Measurements from ENCODE around the gene TRIM10. TPM values are rescaled to one million over a fixed set of nuclear protein-coding genes. Genes with fewer than 3 reads are reported as not detected.

The TRIM10 gene
- total and polyA plus RNA-seq, 10 of the 15 experiments (the other 5 are each of a cell fraction or from before 2014, with no cell fraction given), result 0.01 TPM; not detected in 9

- peak; percentile 27 for TF ChIP-seq MEF2B (IDR thresholded peaks at IDR 0.05; ENCODE audit: partially characterized antibody, poor library complexity, severe bottlenecking)
Measured at GRCh38 chr6:30147096-30147495, 13.9 kb downstream of the TRIM10 start (continued).

- WGBS (ENCODE audit: insufficient coverage, insufficient replicate concordance, low lambda C conversion rate, missing lambda C conversion rate), result 28% methylated on average over 7 of the region's 7 CpGs
- in situ Hi-C loops (cut with MboI), result no loop called here
- no peaks in the 10 kb centered on the region for H3K36me3 ChIP-seq (ENCODE audit: control insufficient read depth in 2 of 2, insufficient read depth in 2 of 2, low read length in 1 of 2)
- ChIA-PET RAD21 (ENCODE audit: unreplicated experiment) (no interaction called here), POLR2A (no interaction called here), SMC1A (ENCODE audit: uncharacterized antibody, unreplicated experiment) (no interaction called here), CTCF (interaction anchor here (1.2 to 3.8 kb wide), 2 partner anchors 15 to 41 kb away, joined by 3 to 28 read pairs; no protein-coding TSS in a partner anchor)
- no peaks in the 10 kb centered on the region for H3K9me3 ChIP-seq (replicated peaks; ENCODE audit: control insufficient read depth, insufficient read depth, low read length)
- H3K27ac ChIP-seq (ENCODE audit: control insufficient read depth, insufficient read depth), result no peak overlapping the region
- BruUV-seq (replicated peaks), result no TSS peak
- no peak overlapping the region for H3K4me2 ChIP-seq (ENCODE audit: control insufficient read depth, insufficient read depth)
- no peaks in the 10 kb centered on the region; the same call in 1 of the 2 replicates for H3K4me1 ChIP-seq (ENCODE audit: control insufficient read depth, insufficient read depth, low read length)
- DNase-seq (ENCODE audit: low read depth, low spot score) (no peak), ATAC-seq (no peak), FAIRE-seq (no peak)
- no peaks in the 10 kb centered on the region for H4K20me1 ChIP-seq (ENCODE audit: control insufficient read depth, insufficient read depth)
- TF ChIP-seq TCF3 (IDR thresholded peaks at IDR 0.05; ENCODE audit: borderline replicate concordance, insufficient read depth, low read depth, low read length) (no peak), E2F8 (IDR thresholded peaks at IDR 0.05; ENCODE audit: low read depth, partially characterized antibody) (no peak), CREB1 (IDR thresholded peaks at IDR 0.05; ENCODE audit: low read depth) (no peak), ZBTB33 (IDR thresholded peaks at IDR 0.05) (no peak), MEF2A (IDR thresholded peaks at IDR 0.05; ENCODE audit: insufficient read depth, low read depth, low read length) (no peak)
- H3K4me3 ChIP-seq, result no peak overlapping the region
- no peak overlapping the region for H3K9ac ChIP-seq (ENCODE audit: control insufficient read depth, insufficient read depth, low read length)
- H2AFZ ChIP-seq (ENCODE audit: control insufficient read depth, low read depth, low read length), result no peak overlapping the region
- H3K79me2 ChIP-seq (ENCODE audit: control insufficient read depth, insufficient read depth, low read length), result no peaks in the 10 kb centered on the region
- peaks cover 0 to 3% of the 10 kb centered on the region in 2 experiments; a peak in 2 of 4 replicates for H3K27me3 ChIP-seq (replicated peaks in 1 of 2; ENCODE audit: control insufficient read depth in 2 of 2, insufficient read depth in 2 of 2, low read length in 1 of 2)
- intact Hi-C loops (cut with micrococcal nuclease; ENCODE audit: unreplicated experiment), result no loop called here
Measured at GRCh38 chr6:30145818-30146217, 15.2 kb downstream of the TRIM10 start.
